Heart left ventricle (tissue), 13 donors: Measurements from ENCODE around the gene KLF2.

Source experiments
- CTCF ChIP-seq, 12 donors: fragments of 200-600 bp; sonication (generic) in 4 of 12; IDR thresholded peaks; one replicate each; pipeline versions ENCODE4 v1.5.0 to v1.8.0; 2018 to 2022; ENCODE audit warnings: antibody characterized with exemption in 12 of 12, mild to moderate bottlenecking in 5 of 12
- POLR2A ChIP-seq, 2 donors: fragments of 450-650 bp; IDR thresholded peaks; one replicate each; pipeline ENCODE4 v1.6.1; 2017; ENCODE audit warnings: antibody characterized with exemption in 2 of 2, mild to moderate bottlenecking in 2 of 2, moderate library complexity in 2 of 2
- donor health status: ischemic (EF 13 %, LVEDD 7.1; RV severe dilation, severe dysfunction).
- donor health status: DM: no; HTN: yes; CAD: no.
- donor health status: DM: no; HTN: no; CAD: no.
- donor health status: ischemic (EF 25% LVEDD 6.9; RV normal size, moderate dysfunction).
- donor health status: ischemic (EF 25% LVEDD 5.7; RV mildly dilated, moderate dysfunction).
- donor health status: ischemic (EF 35%, LVEDD 5.7; RV mildly dilated, moderate dysfunction).
- donor health status: nonischemic (EF 11% LVEDD 7.7; RV severe dilation, severe dysfunction).
- donor health status: DM: yes; HTN: yes; CAD: no.
- donor health status: PGD.
- donor health status: ischemic (EF 29% LVEDD 5.4; RV normal size, mild dysfunction).
- donor health status: nonischemic (EF 23%, LVEDD 6.1; RV moderate dilation, normal function).

- no peak for TF ChIP-seq CTCF (IDR thresholded peaks at IDR 0.05)
- TF ChIP-seq POLR2A (IDR thresholded peaks at IDR 0.05) = no peak
Measured at GRCh38 chr19:16364231-16364865, 39.7 kb downstream of the KLF2 start.
